Urinary bladder (tissue), 2 donors: ENCODE results near the gene RAD51D. TPM values are rescaled to one million over a fixed set of nuclear protein-coding genes. Genes with fewer than 3 reads are reported as not detected.

Experiments used
- polyA plus RNA-seq: library from polyadenylated mRNA; stranded (reverse); fragments of 200-250 nt; gene quantifications from one replicate; pipeline ENCODE4 v1.2.3, GENCODE V29; 2013
- small RNA-seq: library from RNA; depleted of rRNA; stranded (forward); fragments of <200 nt; gene quantifications from one replicate; pipeline ENCODE3, GENCODE V24; 2014
- total RNA-seq: library from RNA; depleted of rRNA; stranded (reverse); fragments of >200 nt; gene quantifications from one replicate; pipeline ENCODE4 v1.2.3, GENCODE V29; 2014
- donor health status: healthy.

Gene RAD51D
- total and polyA plus RNA-seq, 2 donors: 6.4 to 12.0 TPM

Small RNA genes lying within 50 kb of the gene (small RNA-seq; reads per million reads assigned to genes)
- gene AC004223.1: not detected
- not detected for gene RNU6-840P

Other genes with a start within 250 kb of the RAD51D start
- gene CCT6B, start 158.4 kb downstream of the RAD51D start, total RNA-seq: 8.3 TPM
- 1.5 TPM for gene CCT6B, start 158.4 kb downstream of the RAD51D start, polyA plus RNA-seq
- gene ZNF830, start 158.3 kb downstream of the RAD51D start, total RNA-seq: 14.8 TPM
- gene ZNF830, start 158.3 kb downstream of the RAD51D start, polyA plus RNA-seq: 12.0 TPM
- 28.4 TPM for gene LIG3, start 139.3 kb downstream of the RAD51D start, total RNA-seq
- 16.2 TPM for gene LIG3, start 139.3 kb downstream of the RAD51D start, polyA plus RNA-seq
- gene RFFL, start 56.2 kb downstream of the RAD51D start, total RNA-seq: 9.7 TPM
- 17.9 TPM for gene RFFL, start 56.2 kb downstream of the RAD51D start, polyA plus RNA-seq
- not detected for gene FNDC8, start 1.8 kb upstream of the RAD51D start, total RNA-seq
- 0.05 TPM for gene FNDC8, start 1.8 kb upstream of the RAD51D start, polyA plus RNA-seq
- gene NLE1, start 22.4 kb upstream of the RAD51D start, total RNA-seq: 11.7 TPM
- 12.2 TPM for gene NLE1, start 22.4 kb upstream of the RAD51D start, polyA plus RNA-seq
- 4.5 TPM for gene UNC45B, start 28.0 kb upstream of the RAD51D start, total RNA-seq
- gene UNC45B, start 28.0 kb upstream of the RAD51D start, polyA plus RNA-seq: 0.03 TPM
- gene SLC35G3, start 74.5 kb upstream of the RAD51D start, total RNA-seq: not detected
- not detected for gene SLC35G3, start 74.5 kb upstream of the RAD51D start, polyA plus RNA-seq
- 30.3 TPM for gene SLFN5, start 123.2 kb upstream of the RAD51D start, total RNA-seq
- 12.6 TPM for gene SLFN5, start 123.2 kb upstream of the RAD51D start, polyA plus RNA-seq